Renal pelvis (tissue), 4 donors: ENCODE measurements around the gene FAM3C. TPM values are rescaled to one million over a fixed set of nuclear protein-coding genes. Genes with fewer than 3 reads are reported as not detected.

ENCODE experiments used
- DNase-seq: peaks from one replicate; pipeline ENCODE4 v3.0.0-alpha.2; 2013
- polyA plus RNA-seq, 3 donors: library from polyadenylated mRNA; unstranded; fragments of 120-200 nt; gene quantifications; one replicate each; pipeline ENCODE4 v1.2.1, GENCODE V29; 2013; ENCODE audit not compliant: insufficient read length in 3 of 3

The FAM3C gene
- polyA plus RNA-seq, 3 donors: 89.7 to 98.0 (median 95.6) TPM

GRCh38 chr7:121303422-121304101 lies 92.5 kb downstream of the FAM3C start:
- no peak for DNase-seq

- no peak for DNase-seq
Observed at GRCh38 chr7:121302214-121302745, 93.8 kb downstream of the FAM3C start.

- DNase-seq: no peak
Observed at GRCh38 chr7:121301446-121302213, 94.5 kb downstream of the FAM3C start.

GRCh38 chr7:121300685-121301420 lies 95.3 kb downstream of the FAM3C start:
- DNase-seq: no peak

Other genes starting within 250 kb of the FAM3C start
- under 1 TPM in 2 of 3 donors, not detected in 1; 0.04 to 0.05 TPM for gene WNT16, start 67.3 kb downstream of the FAM3C start, polyA plus RNA-seq